ENCODE results near the gene PAM. TPM values are rescaled to one million over a fixed set of nuclear protein-coding genes. Genes with fewer than 3 reads are reported as not detected.

Gene PAM
- total RNA-seq, 2 donors from 2014 or later, result 69.2 to 124 TPM

DNA sequence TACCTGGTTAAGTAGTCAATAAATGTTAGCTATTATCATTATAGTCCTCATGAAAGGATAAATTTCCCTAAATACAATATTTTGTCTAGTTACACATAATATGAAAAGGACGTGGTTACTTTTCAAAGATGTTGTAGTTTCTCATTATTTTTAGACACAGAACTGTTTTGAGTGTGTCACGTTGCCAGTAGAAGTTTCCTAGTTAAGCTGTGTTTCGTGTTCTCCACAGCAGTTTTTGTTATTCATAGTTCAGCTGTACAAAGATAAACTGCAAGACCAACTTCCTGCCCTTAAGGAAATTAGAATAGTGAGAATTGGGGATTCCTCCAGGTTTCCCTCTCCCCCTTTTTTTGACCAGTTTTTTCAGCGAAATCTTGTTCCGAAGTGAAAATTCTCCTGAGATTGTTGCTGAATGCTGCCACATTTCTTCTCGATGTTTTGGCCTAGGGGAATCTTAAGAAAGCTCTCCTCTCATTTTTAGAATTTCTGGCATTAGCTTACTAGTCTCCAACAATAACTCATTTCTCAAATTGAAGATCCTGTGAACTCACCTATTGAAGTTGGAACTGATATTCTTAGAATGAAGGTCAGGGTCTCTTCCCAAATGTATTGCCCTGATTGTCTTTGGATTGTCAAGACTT, 176.1 kb downstream of the PAM start:
- intact Hi-C loops (cut with DNase I), result no loop called here
- Histone ChIP-seq H3K27me3 (no peaks in the 10 kb centered on the region), H3K4me3 (no peak overlapping the region), H3K9ac (ENCODE audit: low read depth in 2 of 2, low read length in 2 of 2) (no peak overlapping the region), H3K27ac (no peak overlapping the region), H3K4me1 (no peaks in the 10 kb centered on the region), H3K9me3 (no peaks in the 10 kb centered on the region), H3K36me3 (no peaks in the 10 kb centered on the region)
- no peak for DNase-seq
- TF ChIP-seq, protein P1, sequence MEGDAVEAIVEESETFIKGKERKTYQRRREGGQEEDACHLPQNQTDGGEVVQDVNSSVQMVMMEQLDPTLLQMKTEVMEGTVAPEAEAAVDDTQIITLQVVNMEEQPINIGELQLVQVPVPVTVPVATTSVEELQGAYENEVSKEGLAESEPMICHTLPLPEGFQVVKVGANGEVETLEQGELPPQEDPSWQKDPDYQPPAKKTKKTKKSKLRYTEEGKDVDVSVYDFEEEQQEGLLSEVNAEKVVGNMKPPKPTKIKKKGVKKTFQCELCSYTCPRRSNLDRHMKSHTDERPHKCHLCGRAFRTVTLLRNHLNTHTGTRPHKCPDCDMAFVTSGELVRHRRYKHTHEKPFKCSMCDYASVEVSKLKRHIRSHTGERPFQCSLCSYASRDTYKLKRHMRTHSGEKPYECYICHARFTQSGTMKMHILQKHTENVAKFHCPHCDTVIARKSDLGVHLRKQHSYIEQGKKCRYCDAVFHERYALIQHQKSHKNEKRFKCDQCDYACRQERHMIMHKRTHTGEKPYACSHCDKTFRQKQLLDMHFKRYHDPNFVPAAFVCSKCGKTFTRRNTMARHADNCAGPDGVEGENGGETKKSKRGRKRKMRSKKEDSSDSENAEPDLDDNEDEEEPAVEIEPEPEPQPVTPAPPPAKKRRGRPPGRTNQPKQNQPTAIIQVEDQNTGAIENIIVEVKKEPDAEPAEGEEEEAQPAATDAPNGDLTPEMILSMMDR (IDR thresholded peaks at IDR 0.05), result no peak

DNA sequence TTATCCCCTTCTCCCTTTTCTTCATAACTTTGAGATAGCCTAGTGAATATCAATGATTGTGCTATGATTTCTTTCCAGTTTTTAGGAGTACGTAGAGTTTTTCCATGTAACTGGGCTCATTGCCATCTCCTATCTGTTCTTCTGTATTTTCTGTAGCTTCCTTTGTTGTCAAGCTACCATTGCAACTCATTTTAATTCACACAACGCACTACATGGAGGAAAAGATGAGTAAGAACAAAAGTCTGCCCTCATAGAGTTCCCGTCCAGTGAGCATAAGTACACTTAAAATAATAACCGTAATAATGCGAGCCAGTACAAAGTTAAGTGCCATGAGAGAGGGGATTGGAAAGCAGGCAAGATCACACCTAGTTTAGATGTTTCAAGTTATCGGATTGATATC, 177.7 kb downstream of the PAM start:
- no peaks in the 10 kb centered on the region for H3K9me3 ChIP-seq
- no peaks in the 10 kb centered on the region for H3K4me1 ChIP-seq
- no peak overlapping the region for H3K27ac ChIP-seq
- H3K27me3 ChIP-seq, result no peaks in the 10 kb centered on the region
- intact Hi-C loops (cut with DNase I), result no loop called here
- H3K36me3 ChIP-seq, result no peaks in the 10 kb centered on the region
- no peak for DNase-seq
- no peak overlapping the region for H3K4me3 ChIP-seq
- TF ChIP-seq, protein P1 (IDR thresholded peaks at IDR 0.05), result no peak
- no peak overlapping the region for H3K9ac ChIP-seq (ENCODE audit: low read depth in 2 of 2, low read length in 2 of 2)

DNA sequence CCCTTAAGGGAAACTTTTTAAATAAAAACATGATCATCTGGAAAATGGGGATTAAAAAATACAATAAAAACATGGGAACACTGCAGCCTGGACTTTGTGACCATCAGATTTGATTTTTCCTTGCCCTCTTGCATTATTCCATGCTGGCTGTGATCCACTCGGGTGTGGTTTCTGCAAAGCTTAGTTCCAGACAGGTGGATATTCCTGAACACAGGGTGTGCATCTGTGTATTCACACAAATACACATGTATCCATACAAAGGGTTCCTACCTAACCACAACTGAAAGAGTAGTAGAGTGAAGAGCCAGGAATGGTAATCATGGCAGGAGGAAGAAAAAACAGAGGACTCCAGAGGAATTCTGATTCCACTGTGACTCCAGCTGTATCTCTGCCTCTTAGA, 178.2 kb downstream of the PAM start:
- intact Hi-C loops (cut with DNase I), result no loop called here
- no peak overlapping the region for H3K27ac ChIP-seq
- TF ChIP-seq, protein P1 (IDR thresholded peaks at IDR 0.05), result no peak
- no peaks in the 10 kb centered on the region for H3K36me3 ChIP-seq
- H3K4me1 ChIP-seq, result no peaks in the 10 kb centered on the region
- H3K9me3 ChIP-seq, result no peaks in the 10 kb centered on the region
- no peaks in the 10 kb centered on the region for H3K27me3 ChIP-seq
- no peak overlapping the region for H3K4me3 ChIP-seq
- no peak for DNase-seq
- H3K9ac ChIP-seq (ENCODE audit: low read depth in 2 of 2, low read length in 2 of 2), result no peak overlapping the region

DNA sequence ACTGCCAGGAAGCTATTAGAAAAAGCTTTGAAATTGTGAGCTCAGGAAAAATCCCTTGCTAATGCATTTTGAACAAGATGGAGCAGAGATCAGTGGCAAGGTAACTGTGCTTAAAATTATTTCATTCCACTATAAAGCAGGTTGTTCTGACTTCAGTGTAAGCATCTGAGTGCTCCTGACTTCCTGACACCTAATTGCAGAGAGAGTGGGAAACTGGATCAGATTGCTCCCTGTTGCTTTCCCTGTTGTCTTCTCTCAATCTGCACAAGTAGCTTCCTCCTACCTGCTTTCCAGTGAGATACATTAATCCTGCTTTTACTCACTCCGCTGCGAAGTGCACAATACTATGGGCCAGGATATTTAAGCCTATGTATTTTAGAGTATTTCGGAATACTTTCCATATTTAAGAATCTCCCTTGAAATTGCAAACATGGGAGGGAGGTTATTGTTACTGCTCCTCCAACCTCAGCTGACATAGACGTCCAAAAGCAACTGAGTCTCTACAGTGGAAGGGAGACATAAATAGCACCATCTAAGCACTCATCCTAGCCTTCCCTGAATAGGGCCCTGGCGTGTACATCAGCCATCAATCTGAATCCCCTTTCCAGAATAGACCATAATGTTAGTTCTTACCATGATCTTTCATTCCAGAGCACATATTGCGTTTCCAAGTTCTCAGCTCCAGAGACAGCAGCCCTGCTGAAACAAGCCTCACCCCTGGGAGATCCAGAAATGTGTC, 178.8 kb downstream of the PAM start:
- Histone ChIP-seq H3K27me3 (no peaks in the 10 kb centered on the region), H3K4me3 (no peak overlapping the region), H3K4me1 (no peaks in the 10 kb centered on the region), H3K9me3 (no peaks in the 10 kb centered on the region), H3K27ac (no peak overlapping the region), H3K36me3 (no peaks in the 10 kb centered on the region), H3K9ac (ENCODE audit: low read depth in 2 of 2, low read length in 2 of 2) (no peak overlapping the region)
- intact Hi-C loops (cut with DNase I), result no loop called here
- DNase-seq, result no peak
- TF ChIP-seq, protein P1 (IDR thresholded peaks at IDR 0.05), result no peak

DNA sequence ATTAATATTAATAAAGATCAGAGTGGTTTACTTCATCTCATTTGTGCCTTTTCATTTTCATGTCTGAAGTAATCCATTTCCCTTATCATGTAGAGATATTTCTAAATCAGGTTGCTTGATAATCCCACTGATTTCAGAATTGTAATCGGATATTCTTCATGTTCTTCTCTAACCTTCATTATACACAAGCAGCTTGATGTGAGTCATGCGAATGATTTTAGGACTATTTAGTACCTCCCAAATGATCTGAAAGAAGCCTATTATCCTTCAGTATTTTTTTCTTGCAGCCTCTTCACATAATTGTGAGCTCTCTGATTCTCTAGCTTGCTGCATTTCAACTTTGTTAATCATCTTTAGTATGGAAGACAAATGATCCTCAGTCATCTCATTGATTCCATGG, 182.8 kb downstream of the PAM start:
- TF ChIP-seq, protein P1 (IDR thresholded peaks at IDR 0.05), result no peak
- Histone ChIP-seq H3K9ac (ENCODE audit: low read depth in 2 of 2, low read length in 2 of 2) (no peak overlapping the region), H3K36me3 (no peaks in the 10 kb centered on the region), H3K27me3 (no peaks in the 10 kb centered on the region), H3K27ac (no peak overlapping the region), H3K4me3 (no peak overlapping the region), H3K9me3 (no peaks in the 10 kb centered on the region), H3K4me1 (no peaks in the 10 kb centered on the region)
- intact Hi-C loops (cut with DNase I), result no loop called here
- no peak for DNase-seq

All from colonic mucosa (tissue), 4 donors.